Dedifferentiated amniotic fluid mesenchymal stem cell (primary cell): ENCODE measurements around the gene HS2ST1.
"Not testable (repeated sequence)": the region's sequence is repeated elsewhere in the genome, so short reads cannot be mapped to it uniquely, and the experiment has no call there.

Experiments
- DNase-seq: peaks from one replicate; pipeline ENCODE4 v3.0.0-alpha.2; 2016; ENCODE audit errors: extremely low spot score

The HS2ST1 gene

DNA sequence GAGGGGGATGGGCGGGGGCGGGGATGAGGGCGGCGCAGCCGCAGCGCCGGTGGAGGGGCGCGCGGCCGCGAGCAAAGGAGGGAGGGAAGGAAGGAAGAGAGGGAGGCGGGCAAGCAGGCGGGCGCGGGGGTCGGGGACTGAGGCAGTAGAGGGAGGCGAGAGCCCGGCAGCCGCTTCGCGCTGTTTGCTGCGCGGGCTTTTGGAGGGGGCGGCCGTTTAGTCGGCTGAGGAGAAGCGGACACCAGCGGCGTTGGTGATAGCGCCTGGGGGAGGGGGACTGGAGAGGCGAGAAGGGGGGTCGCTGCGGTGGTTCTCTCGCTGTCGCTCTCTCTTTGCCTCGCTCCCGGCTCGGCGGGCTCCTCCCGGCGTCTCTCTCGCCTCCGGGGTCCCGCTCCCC, at the start of gene HS2ST1:
HS2ST1 (plus strand) TSS at position 35 of the 397 bp plus-strand sequence.
- no peak for DNase-seq

DNA sequence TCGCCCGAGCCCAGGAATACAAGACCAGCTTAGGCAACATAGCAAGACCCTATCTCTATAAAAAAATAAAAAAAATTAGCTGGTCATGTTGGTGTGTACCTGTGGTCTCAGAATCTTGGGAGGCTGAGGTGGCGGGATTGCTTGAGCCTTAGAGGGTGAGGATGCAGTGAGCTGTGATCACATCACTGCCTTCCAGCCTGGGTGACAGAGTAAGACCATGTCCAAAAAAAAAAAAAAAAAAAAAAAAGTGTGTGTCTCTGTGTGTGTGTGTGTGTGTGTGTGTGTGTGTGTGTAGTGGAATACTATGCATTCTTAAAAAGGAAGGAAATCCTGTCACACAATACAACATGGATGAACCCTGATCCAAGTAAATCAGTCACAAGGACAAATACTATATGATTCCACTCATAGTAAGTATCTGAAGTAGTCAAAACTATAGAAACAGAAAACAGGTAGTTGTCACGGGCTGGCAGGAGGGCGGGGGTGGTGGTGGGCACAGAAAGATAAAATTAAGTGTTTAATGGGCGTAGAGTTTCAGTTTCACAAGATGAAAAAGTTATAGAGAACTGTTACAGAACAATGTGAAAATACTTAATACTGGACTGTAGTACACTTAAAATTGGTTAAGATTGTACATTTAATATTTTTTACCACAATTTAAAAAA, 48.3 kb upstream of the HS2ST1 start:
- DNase-seq, result no peak

DNA sequence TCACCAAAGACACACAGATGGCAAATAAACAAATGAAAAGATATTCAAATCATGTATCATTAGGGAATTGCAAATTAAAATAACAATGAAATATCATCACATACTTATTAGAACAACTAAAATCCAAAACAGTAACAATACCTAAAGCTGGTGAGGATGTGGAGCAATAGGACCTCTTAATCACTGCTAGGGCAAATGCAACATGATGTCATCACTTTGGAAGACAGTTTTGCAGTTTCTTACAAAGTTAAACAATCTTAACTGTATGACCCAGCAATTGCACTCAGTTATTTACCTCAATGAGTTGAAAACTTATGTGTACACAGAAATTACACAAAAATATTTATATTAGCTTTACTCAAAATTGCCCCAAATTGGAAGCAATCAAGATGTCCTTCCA, 47.8 kb upstream of the HS2ST1 start:
- peak; percentile 55 for DNase-seq

GRCh38 chr1:86867278-86867677, 47.2 kb upstream of the HS2ST1 start:
- not testable (repeated sequence) for DNase-seq

DNA sequence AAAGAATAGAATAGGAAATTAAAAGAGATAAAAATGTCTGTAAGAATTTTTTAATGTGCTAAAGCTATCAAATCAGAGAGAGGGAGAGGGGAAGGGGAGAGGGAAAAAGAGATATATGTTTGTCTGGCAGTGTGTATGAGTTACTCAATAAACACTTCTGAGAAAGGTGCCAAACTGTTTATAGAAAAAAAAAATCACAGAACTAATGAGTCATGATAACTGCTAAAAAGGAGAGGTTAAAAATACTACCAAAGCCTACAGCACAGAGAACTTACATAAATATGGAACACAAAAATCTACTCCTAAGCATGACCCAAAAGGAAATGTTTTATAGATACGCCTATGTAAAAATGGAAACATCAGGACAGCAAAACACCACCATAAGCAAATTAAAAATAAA, 46.0 kb upstream of the HS2ST1 start:
- no peak for DNase-seq

DNA sequence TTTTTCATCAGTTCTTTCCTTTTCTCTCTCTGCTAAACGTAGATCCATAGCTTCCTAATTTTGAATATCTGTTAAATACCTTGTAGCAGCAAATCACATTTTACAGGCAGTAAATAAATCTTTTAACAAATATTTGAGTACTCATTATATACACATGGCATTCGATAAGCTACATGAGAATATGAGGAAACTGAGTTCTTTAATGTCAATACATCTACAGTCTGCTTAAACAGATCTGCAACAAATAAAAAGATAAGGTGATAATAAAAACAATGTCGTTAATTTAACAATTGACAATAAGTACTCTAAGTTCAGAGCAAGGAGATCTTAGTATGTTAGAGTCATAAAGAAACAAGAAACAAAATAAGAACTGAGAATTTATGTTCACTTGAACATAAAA, 43.4 kb upstream of the HS2ST1 start:
- DNase-seq, result no peak

DNA sequence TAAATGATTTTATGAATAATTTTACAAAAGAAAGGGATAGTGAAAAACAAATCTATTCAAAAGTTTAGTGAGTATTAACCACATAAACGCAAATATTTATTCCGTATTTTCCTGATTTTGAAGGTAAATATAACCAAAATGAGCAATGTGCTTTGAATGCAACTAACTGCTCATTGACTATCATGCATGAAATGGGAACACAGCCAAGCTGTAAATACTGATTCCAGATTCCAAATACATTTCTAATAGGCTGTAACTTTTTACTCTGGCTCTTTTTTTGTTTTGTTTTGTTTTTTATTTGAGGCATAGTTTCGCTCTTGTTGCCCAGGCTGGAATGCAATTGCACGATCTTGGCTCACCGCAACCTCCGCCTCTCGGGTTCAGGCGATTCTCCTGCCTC, 42.3 kb upstream of the HS2ST1 start:
- no peak for DNase-seq

GRCh38 chr1:86875722-86876121, 38.7 kb upstream of the HS2ST1 start:
- no peak for DNase-seq

DNA sequence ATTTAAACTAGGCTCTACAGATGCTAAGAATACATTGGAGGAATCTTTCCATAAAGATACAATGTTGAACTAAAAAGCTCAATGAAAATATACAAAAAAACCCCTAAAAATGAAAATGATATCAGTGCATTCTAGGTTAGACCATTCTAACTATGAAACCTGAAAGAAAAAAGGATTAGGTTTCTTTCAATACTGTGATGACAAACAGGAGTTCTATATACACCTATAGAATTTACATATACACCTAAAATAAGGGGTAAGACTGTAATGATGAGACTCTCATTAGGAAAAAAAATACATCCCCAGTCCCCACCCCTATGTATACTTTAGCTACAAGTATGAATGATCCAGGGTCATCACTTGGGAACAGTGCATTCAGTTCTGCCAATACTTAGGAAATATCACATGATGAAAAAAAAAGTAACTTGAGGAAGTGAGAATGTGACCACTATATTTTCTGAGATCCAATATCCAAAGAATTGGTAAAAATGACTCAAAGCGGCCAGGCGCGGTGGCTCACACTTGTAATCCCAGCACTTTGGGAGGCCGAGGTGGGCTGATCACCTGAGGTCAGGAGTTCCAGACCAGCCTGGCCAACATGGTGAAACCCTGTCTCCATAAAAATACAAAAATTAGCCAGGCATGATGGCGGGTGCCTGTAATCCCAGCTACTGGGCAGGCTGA, 26.8 kb upstream of the HS2ST1 start:
- no peak for DNase-seq

- DNase-seq, result no peak
Observed at GRCh38 chr1:86888327-86888726, 26.1 kb upstream of the HS2ST1 start.

- DNase-seq, result not testable (repeated sequence)
Observed at GRCh38 chr1:86899401-86899800, 15.0 kb upstream of the HS2ST1 start.

DNA sequence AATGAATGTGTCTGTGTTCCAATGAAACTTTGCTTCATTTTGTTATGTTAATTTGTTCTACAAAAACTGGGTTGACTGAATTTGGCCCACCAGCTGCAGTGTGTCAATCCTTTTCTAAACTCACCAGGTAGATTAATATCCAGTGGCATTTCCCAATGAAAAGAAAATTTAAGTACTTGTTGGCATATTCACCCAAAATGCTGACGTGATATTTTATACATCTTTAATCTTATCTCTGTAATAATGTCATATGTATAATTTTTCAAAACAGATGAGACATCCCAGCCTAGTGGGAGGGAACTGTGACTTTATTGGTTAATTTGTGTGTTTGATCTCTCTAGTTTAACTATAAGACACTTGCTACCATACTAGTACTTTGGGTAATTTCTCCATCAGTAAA, 8.6 kb upstream of the HS2ST1 start:
- DNase-seq, result no peak

DNA sequence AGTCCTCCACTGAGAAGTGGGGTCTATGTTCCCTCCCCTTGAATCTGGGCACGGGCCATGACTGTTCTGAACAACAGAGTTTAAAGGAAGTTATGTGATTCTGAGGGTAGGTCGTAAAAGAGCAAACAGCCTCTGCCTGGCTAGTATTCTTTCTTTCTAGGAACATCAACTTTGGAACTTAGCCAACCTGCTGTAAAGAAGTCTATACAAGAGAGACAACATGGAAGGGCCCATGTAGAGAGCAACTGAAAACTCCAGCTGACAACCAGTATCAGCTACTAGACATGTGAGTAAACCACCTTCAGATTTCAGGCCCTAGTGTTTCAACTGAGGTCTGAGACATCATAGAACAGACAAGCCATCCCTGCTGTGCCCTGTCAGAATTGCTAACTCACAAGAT, 8.0 kb upstream of the HS2ST1 start:
- DNase-seq, result no peak

GRCh38 chr1:86912281-86912900, 2.0 kb upstream of the HS2ST1 start:
- no peak for DNase-seq

DNA sequence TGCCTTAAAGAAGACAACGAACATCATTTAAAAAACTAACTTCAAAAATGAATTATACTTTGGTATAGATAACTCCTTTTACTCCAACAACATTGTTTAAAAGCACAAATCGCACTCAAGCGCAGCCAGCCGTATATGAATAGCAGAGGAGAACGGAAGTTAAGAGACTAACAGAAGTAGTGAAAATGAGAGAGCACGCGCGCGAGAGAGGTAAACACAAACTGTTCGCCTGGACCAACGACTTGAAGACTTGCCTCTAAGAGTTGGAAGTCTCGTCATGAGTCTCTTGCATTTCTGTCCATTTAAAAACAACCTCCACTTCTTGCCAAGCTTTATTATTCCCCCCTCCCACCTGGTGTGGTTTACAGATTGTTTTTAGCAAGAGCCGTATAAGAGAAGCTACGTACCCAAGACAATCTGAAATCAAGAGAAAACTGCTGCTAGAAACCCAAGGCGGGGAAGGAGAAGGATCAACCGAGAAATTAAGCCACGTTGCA, 988 bp upstream of the HS2ST1 start:
- DNase-seq, result peak; percentile 58

GRCh38 chr1:86913896-86914600, 387 bp upstream of the HS2ST1 start, which contains the start of gene SELENOF:
Gene SELENOF, minus strand, starts transcription at chr1:86914126. Its CDS starts 15 bp downstream, at chr1:86914111.
- peak; percentile 100 for DNase-seq

DNA sequence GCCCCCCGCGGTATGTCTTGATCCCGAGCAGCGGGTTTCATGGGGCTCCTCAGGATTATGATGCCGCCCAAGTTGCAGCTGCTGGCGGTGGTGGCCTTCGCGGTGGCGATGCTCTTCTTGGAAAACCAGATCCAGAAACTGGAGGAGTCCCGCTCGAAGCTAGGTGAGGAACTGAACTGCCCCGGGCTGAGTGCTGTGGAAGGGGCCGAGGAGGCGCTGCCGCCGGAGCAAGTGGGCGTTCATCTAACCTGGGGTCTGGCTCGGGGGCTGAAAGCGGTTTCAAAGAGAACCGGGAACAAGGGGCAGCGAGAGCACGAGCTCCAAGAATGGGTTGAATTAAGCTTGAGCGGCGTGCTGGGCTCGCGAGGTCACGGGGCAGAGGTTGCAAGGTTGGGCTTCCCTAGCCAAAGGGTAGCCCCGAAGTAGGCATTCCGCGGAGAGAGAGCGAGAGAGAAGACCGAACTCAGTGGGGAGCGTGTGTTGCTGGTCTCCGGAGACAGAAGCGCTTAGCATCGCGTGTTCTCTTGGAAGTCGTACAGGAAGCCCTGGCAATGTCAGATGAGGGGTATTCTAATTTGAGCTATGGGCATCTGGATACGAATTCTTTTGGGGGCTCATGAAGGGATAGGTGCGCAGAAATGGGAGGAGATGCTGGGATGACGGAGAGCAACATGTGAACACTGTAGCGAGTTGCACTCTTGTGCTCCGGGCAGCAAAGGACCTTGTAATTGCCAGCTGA, 732 bp downstream of the HS2ST1 start:
- DNase-seq, result peak; percentile 34

- peak; percentile 58 for DNase-seq
Observed at GRCh38 chr1:86915737-86916235, 1.4 kb downstream of the HS2ST1 start.

- no peak for DNase-seq
Observed at GRCh38 chr1:86916752-86917151, 2.3 kb downstream of the HS2ST1 start.

GRCh38 chr1:86922445-86922844, 8.0 kb downstream of the HS2ST1 start:
- DNase-seq, result no peak

DNA sequence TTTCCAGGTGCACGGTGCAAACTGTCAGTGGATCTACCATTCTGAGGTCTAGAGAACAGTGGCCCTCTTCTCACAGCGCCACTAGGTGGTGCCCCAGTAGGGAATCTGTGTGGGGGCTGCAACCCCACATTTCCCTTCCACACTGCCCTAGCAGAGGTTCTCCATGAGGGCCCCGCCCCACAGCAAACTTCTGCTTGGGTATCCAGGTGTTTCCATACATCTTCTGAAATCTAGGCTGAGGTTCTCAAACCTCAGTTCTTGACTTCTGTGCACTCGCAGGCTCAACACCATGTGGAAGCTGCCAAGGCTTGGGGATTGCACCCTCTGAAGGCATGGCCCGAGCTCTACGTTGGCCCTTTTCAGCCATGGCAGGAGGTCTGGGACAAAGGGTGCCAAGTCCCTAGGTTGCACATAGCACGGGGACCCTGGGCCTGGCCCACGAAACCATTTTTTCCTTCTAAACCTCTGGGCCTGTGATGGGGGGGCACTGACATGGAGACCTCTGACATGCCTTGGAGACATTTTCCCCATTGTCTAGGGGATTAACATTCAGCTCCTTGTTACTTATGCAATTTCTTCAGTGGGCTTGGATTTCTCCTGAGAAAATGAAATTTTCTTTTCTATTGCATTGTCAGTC, 10.0 kb downstream of the HS2ST1 start:
- DNase-seq, result no peak
